Ecto neural progenitor cell (in vitro differentiated cells): ENCODE results near the gene MGMT.

Source experiments
- DNase-seq: peaks from one replicate; pipeline ENCODE4 v3.0.0-alpha.2; 2018; ENCODE audit warnings: low spot score

Gene MGMT

GRCh38 chr10:129521161-129522025 is 54.4 kb downstream of the MGMT start:
- DNase-seq: no peak

- no peak for DNase-seq
Measured at GRCh38 chr10:129522041-129522585, 55.1 kb downstream of the MGMT start.

GRCh38 chr10:129523031-129523722 is 56.1 kb downstream of the MGMT start:
- DNase-seq: no peak

- DNase-seq: no peak
Measured at GRCh38 chr10:129523723-129524316, 56.8 kb downstream of the MGMT start.

- DNase-seq: no peak
Measured at GRCh38 chr10:129524936-129525335, 57.9 kb downstream of the MGMT start.

GRCh38 chr10:129525401-129525801 is 58.4 kb downstream of the MGMT start:
- no peak for DNase-seq

- DNase-seq: no peak
Measured at GRCh38 chr10:129526943-129527342, 59.9 kb downstream of the MGMT start.

- no peak for DNase-seq
Measured at GRCh38 chr10:129528376-129528978, 61.4 kb downstream of the MGMT start.

GRCh38 chr10:129530581-129530980 is 63.5 kb downstream of the MGMT start:
- DNase-seq: no peak

- DNase-seq: no peak
Measured at GRCh38 chr10:129531195-129531968, 64.3 kb downstream of the MGMT start.

GRCh38 chr10:129531969-129532660 is 65.1 kb downstream of the MGMT start:
- no peak for DNase-seq

GRCh38 chr10:129532838-129533237 is 65.8 kb downstream of the MGMT start:
- no peak for DNase-seq

- DNase-seq: no peak
Measured at GRCh38 chr10:129533281-129533680, 66.2 kb downstream of the MGMT start.

- DNase-seq: no peak
Measured at GRCh38 chr10:129534826-129535225, 67.8 kb downstream of the MGMT start.

- DNase-seq: no peak
Measured at GRCh38 chr10:129536336-129536735, 69.3 kb downstream of the MGMT start.

GRCh38 chr10:129537151-129537550 is 70.1 kb downstream of the MGMT start:
- no peak for DNase-seq

- DNase-seq: no peak
Measured at GRCh38 chr10:129538236-129538635, 71.2 kb downstream of the MGMT start.

- no peak for DNase-seq
Measured at GRCh38 chr10:129541200-129541599, 74.2 kb downstream of the MGMT start.

- DNase-seq: no peak
Measured at GRCh38 chr10:129541748-129542487, 74.9 kb downstream of the MGMT start.

- no peak for DNase-seq
Measured at GRCh38 chr10:129542589-129542988, 75.5 kb downstream of the MGMT start.
